ENCODE measurements around the gene RCC1.
"Not testable (repeated sequence)": the region's sequence is repeated elsewhere in the genome, so short reads cannot be mapped to it uniquely, and the experiment has no call there.

RCC1 gene

DNA sequence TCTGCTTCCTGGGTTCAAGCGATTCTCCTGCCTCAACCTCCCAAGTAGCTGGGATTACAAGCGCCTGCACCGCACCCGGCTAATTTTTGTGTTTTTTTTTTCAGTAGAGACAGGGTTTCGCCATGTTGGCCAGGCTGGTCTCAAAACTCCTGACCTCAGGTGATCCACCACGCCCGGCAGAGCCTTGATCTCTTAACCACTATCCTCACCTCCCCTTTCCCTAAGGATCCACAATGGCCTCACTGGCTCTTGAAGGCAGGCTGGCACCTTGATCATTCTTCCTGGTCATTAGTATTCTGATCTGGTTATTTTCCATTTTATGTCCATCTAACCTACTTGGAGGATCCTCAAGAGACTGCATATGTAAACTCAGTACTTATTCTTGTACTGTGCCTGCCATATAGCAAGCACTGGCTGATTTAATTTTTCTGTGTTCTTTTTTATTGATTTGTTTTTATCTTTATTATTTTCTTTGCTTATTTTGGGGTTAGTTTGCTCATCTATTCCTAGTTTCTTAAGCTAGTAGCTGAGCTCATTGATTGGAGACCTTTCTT is 6.3 kb downstream of the RCC1 start:
- no peak for DNase-seq

DNA sequence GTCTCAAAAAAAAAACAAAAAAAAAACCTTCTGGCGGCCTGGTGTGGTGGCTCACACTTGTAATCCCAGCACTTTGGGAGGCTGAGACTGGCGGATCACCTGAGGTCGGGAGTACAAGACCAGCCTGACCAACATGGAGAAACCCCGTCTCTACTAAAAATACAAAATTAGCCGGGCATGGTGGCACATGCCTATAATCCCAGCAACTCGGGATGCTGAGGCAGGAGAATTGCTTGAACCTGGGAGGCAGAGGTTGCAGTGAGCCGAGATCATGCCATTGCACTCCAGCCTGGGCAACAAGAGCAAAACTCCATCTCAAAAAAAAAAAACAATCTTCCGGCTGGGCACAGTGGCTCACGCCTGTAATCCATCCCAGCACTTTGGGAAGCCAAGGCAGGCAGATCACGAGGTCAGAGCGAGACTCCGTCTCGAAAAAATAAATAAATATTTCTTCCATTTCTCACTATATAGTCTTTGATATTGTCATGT is 8.6 kb downstream of the RCC1 start:
- not testable (repeated sequence) for DNase-seq

DNA sequence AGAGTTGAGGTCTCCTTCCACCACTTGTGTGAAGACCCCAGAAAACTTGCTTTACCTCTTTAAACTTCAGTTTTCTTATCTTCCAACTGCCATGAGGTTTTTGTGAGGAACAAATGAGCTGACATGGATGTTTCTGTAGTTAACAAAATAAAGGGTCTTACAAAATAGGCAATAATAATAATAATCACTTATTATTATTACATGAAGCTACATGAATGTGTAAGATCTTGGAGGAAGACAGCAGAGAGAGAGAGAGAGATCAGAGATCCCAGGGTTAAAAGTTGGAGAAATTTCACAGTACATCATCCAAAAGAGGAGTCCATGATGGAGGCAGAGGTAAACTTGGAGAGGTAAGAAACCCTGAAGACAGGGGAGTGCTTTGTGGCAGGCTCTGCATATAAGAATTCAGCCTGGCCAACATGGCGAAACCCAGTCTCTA is 10.7 kb downstream of the RCC1 start:
- no peak for DNase-seq

DNA sequence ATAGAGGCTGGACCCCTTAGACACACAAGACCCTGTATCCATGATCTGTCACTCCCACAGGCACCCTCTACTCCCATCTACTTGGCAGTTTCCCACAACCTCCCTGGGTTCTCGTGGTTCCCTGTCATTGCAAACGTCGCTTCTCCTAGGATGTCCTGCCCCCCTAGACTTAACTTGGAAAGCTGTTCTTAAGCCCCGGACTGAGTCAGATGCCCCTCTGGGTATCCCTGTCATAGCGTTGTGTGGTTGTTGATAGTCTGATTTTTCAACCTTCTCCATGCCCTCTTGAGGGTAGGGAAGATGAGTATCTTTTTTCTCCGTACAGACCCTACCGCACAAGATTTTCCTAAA is 11.8 kb downstream of the RCC1 start:
- no peak for DNase-seq

DNA sequence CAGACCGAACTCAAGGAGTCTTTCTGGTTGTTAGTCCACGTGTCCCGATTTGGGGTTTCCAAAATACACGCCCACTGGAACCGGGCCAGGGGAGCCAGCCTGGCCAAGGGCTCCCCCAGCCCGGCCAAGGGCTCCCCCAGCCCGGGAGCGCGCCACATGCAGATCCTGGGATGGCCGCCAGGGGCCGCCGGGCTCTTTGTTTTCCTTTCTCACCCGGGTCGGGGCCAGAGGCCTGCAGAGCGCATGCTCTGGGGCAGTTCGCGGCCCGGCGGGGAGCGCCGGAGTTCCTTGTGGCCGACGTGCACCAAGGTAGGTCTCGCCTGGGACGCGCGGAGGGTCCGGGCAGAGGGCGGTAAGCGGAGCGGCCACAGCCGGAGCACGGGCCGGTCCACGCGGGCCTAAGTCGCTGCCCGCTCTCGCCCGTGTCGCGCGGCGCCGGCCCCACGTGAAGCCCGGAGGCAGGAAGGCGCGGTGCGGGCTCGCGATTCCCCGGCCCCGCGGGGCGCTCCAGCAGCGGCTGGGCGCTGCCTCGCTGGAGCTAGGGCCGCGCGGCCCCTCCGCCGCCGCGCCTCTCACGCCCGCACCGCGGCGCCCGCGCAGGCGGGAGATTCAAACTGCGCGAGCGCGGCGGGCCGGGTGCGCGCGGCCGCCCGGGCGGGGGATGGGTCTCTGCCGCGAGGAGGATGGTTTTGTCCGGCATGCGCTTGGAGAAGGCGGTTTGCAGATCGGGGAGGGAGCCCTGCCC is 12.3 kb downstream of the RCC1 start:
- peak; percentile 97 for DNase-seq

DNA sequence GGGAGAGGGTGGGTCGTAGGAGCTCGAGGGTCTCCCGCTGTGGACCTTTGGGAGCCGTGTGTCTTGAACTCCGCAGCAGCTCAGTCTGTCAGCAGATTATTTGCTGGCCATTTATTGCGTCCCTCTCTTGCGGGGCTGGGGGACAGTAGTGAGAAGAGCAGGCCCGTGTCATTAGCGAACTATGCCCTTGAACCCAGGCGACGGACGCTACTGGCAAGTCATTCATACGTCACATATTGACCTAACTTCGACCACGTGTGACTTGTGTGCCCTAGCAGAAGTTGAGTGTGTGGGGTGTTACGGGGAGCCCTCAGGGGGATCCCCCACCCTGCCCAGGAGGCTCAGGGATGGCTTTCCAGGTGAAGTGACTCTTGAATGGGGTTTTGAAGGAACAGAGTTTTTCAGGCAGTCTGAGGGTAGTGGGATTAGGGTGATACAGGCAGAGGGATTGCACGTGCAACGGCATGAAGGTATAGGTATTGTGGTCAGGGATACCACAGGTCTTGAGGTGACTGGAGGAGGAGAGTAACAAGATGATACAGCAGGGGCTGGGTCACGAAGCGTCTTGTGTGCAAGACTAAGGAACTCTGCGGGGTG is 13.0 kb downstream of the RCC1 start:
- no peak for DNase-seq

DNA sequence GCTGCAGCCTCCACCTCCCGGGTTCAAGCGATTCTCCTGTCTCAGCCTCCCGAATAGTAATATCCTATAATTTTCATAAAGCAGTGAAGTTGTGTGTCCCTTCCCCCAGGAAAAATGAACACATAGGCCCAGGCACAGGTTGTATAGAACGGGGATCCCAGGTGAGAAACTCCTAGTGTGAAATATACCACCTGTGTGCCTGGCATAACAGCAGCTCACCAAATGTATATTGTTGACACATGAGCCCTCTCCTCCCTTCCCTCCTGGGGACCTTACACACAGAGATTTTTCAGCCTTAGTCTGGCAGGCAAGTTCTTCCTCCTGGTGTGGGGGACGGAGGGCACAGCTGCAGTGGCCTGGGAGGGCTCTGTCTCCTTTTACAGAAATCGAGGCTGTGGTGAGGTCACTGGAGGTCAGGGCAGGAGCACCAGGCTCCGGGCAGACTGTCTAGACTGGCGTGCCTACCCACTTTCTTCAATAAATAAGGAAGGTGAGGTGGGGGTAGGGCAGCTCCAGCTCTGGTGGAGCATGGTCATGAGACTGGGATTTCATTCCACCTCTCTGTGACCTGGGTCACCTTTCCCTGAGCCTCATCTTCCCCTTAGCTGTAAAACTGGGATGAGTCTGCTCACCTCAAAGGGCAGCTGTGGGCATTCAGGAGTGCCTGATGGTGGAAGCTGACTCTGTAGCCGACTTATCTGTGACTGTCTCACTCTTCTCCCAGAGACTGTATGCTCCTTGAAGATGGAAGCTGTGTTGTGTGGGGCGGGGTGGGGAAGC is 14.3 kb downstream of the RCC1 start:
- DNase-seq, result no peak

DNA sequence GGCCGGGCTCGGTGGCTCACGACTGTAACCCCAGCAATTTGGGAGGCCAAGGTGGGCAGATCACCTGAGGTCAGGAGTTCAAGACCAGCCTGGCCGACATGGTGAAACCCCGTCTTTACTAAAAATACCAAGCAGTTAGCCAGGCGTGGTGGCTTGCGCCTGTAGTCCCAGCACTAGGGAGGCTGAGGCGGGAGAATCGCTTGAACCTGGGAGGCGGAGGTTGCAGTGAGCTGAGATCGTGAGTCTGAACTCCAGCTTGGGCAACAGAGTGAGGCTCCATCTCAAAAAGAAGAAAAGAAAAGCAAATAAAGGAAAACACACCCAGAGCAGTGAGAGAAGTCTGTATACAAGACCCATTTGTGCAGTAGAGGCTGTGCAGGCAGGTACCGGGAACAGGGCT is 15.0 kb downstream of the RCC1 start:
- not testable (repeated sequence) for DNase-seq

DNA sequence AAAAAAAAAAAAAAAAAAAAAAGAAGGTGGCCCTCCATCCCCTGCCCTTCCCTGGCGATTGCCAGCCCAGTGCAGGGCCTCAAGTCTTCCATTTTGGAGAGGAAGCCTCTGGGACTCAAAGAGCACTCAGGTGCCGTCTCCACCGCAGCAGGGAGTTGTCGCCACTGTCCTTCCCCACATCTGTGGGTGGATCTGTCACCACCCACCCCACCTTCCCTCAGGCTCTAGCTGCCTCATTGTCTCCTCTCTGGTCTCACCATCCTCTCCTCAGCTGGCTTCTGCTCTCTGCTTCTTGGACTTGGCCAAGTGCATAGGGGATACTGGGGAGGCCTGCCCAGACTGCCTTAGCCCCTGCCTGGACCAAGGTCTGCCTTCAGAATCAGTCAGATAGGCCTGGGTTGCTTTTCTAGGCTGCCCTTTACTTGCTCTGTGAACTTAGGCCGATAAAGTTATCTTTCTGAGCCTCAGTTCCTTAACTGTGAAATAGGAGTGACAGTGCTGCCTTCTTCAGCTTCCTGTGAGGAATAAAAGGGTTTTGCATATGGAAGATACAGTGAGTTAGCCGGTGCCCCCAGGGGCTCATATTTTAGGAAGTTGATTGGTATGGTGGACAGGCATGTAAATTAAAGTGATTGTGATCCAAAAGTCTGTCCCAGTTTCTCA is 15.8 kb downstream of the RCC1 start:
- no peak for DNase-seq

DNA sequence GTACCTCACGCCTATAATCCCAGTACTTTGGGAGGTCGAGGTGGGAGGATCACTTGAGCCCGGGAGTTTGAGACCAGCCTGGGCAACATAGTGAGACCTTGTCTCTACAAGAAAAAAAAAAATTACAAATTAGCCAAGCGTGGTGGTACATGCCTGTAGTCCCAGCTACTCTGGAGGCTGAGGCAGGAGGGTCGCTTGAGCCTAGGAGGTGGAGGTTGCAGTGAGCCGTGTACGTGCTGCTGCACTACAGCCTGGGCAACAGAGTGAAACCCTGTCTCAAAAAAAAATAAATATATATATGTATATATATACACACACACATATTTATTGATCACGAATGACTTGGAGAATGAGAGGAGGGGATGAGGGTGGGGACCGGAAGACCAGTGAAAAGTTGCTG is 16.7 kb downstream of the RCC1 start:
- not testable (repeated sequence) for DNase-seq

DNA sequence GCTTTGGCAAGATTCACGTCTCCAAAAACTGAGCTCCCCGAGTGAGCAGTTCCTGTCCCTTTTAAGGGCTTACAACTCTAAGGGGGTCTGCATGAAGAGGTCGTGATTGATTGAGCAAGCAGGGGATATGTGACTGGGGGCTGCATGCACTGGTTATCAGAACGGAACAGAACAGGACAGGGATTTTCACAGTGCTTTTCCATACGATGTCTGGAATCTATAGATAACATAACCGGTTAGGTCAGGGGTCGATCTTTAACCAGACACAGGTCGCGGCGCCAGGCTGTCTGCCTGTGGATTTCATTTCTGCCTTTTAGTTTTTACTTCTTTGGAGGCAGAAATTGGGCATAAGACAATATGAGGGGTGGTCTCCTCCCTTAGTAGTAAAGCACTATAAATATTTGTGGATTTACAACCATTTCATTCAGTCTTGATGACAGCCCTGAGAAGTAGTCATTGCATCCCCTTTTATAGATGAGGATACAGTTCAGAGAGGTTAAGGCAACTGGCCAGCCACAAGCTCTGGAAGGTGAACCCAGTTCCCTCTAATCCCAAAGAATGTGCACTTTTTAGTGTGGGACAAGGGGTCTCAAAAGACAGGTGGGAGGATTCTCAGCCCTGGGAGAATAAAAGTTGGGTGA is 19.3 kb downstream of the RCC1 start:
- not testable (repeated sequence) for DNase-seq

DNA sequence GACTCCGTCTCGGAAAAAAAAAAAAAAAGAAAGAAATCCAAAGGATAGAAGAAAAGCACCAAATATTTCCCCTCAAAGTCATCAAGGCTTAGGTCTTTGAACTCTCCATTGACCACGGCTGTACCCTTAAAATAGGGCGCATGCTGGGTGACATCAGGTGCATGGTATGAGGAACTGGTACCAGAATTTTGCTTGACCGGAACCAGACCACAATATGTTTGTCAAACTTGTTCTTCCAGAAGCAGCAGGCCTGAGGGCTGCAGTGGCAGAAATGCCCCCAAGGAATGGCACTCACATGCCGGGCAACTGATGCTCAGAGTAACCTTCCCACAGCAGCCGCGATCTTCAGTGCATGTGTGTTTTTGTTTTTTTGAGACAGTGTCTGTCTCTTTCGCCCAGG is 21.0 kb downstream of the RCC1 start:
- no peak for DNase-seq

DNA sequence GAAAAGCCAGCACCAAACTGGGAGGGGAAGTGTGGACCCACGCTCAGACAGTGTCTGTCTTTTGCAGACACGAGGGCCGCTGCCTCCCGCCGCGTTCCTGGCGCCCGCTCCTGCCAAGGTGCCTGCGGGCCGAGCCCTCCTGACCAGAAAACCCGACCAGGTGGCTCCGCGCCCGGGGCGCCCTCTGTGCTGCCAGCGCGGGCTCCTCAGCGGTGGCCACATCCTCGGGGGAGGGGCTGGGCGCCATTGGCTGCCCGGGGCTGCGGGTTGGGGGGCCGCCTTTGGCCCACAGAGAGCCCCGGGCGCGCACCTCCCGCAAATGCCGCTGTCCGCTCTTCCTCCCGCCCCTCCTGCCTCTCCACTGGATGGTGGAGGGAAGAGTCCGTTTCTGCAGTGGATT is 24.6 kb downstream of the RCC1 start:
- DNase-seq, result no peak

DNA sequence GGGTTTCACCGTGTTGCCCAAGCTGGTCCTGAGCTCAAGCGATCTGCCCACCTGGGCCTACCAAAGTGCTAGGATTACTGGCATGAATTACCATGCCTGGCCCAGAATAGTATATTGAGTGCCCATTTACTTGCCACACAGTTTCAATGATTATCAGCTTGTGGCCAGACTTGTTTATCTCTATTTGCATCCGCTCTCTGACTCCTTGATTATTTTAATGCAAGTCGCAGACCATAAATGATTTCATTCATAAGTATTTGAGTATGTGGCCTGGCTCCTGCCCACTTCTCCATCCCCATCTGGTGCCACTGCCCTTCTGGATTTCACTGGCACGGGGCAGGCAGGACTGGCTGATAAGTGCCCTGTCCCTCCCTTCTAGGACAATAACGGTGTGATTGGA is 28.8 kb downstream of the RCC1 start:
- no peak for DNase-seq

DNA sequence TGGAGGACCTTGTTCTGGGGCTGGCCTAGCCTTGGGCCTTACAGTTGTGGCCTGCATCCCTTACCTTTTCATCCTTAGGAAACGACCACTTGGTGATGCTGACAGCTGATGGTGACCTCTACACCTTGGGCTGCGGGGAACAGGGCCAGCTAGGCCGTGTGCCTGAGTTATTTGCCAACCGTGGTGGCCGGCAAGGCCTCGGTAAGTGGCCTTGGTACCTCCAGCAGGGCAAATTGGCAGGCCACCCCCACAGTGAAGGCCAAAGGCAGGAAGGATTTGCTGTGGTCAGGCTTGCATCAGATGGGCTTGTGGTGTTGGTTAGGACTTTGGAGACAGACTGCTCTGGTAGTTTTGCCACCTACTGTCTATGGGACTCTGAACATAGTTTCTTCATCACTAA is 29.3 kb downstream of the RCC1 start:
- no peak for DNase-seq

DNA sequence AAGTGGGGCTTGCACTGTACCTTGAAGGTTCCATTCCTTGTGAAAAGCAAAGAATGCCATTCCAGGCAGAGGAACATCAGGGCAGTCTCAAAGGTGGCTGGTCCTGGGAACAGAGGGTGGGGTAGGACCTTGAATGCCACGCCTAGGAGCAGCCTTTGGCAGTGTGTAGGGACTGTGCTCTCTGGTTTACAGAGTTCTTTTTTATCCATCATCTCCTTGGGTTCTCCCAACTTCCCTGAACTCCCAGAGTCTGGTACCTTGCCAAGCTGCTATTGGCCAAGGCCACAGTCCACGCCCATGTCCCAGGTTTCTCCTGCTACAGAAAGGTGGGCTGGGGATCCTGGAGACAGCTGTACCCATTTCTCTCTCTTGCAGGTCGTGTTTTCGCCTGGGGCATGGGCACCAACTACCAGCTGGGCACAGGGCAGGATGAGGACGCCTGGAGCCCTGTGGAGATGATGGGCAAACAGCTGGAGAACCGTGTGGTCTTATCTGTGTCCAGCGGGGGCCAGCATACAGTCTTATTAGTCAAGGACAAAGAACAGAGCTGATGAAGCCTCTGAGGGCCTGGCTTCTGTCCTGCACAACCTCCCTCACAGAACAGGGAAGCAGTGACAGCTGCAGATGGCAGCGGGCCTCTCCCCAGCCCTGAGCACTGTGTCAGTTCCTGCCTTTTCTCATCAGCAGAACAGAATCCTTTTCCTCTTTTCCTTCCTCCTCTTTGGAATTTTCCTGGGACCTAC is 31.8 kb downstream of the RCC1 start:
- no peak for DNase-seq

DNA sequence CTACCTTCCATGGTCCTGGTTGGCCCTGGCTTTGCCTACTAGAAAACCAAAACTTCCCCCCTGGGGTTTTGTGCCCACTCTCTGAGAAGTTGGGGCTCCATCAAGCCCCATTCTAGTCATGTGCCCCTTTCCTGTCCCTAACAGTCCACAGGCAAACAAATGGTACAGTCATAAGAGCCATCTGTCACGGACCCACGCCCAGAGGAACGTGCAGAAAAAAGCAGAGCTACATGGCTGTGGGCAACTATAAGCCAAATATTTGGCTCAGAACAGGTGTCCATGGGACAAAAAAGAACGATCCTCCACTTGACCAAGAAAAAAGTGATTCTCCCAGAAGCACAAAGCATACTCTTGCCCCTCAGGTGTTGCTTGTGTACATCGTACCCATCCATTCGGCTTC is 32.4 kb downstream of the RCC1 start:
- DNase-seq, result no peak

DNA sequence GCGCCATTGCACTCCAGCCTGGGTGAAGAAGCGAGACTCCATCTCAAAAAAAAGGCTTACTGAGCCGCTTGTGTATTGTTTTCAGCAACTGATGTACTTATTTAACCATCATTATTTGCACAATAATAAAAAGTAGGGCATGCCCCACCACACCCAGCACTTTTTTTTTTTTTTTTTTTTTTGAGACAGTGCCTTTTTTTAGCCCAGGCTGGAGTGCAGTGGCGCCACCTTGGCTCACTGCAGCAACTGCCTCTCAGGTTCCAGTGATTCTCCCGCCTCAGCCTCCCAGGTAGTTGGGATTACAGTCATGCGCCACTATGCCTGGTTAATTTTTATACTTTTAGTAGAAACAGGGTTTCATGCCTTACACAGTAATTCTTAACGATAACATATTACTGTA is 34.8 kb downstream of the RCC1 start:
- no peak for DNase-seq

DNA sequence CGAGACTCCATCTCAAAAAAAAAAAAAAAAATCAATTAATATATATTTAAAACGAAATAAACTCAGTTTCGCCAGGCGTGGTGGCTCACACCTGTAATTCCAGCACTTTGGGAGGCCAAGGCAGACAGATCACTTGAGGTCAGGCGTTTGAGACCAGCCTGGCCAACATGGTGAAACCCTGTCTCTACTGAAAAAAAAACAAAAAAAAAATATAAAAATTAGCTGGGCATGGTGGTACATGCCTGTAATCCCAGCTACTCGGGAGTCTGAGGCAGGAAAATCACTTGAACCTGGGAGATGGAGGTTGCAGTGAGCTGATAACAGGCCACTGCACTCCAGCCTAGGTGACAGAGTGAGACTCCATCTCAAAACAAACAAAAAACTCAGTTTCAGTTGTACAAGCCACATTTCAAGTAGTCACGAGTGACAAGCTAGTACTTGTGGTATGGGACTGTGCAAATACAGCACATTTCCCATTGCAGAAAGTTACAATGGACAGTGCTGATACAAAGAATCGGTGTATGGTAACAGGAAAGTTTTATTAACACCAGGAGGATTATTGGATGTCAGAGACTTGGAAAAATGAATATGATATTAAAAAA is 35.7 kb downstream of the RCC1 start:
- not testable (repeated sequence) for DNase-seq

DNA sequence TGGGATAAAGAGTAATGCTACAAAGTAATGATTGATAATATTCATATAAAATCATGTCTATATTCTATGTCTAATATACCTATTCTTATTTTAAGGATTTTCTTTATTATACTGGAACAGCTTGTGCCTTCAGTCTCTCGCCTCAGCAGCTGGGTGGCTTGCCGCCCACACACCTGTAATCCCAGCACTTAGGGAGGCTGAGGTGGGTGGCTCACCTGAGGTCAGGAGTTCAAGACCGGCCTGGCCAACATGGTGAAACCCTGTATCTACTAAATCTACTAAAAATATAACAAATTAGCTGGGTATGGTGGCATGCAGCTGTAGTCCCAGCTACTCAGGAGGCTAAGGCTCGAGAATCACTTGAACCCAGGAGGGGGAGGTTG is 39.4 kb downstream of the RCC1 start:
- DNase-seq, result no peak

DNA sequence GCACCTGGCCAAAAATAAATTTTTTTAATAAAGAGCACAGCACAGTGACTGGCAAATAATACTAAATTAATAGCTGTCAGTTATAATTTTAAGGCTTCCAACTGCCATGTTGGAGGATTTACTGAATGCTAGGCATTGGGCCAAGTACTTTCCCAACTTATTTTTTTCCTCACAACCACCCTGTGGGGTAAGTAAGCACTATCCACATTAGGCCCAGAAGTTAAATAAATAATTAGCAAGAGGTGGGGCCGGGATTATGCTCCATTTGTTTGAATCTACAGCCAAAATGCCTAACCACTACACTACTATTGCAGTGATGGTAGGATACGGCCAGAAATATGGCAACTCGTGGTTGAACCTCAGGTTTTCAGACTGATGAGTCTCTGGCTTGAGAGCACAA is 42.5 kb downstream of the RCC1 start:
- DNase-seq, result no peak

Data from retina (tissue), 1 donor.